Esophagus muscularis mucosa (tissue), 4 donors: ENCODE data around the gene C3orf22. TPM values are rescaled to one million over a fixed set of nuclear protein-coding genes. Genes with fewer than 3 reads are reported as not detected.

Source experiments
- DNase-seq: peaks from one replicate; pipeline ENCODE4 v3.0.0-alpha.2; 2017; ENCODE audit errors: extremely low spot score
- H3K27ac ChIP-seq, 4 donors: fragments of 200-600 bp; sonication (generic); replicated peaks in 1 of 4; 1 replicate in 3 of 4; 2 replicates in 1 of 4; pipeline ENCODE4 v1.5.1; 2016 to 2019; ENCODE audit warnings: mild to moderate bottlenecking in 1 of 4
- H3K27me3 ChIP-seq, 4 donors: fragments of 200-600 bp; sonication (generic); one replicate each; pipeline versions ENCODE4 v1.5.1 to v1.6.0; 2016 to 2019
- H3K36me3 ChIP-seq, 4 donors: fragments of 200-600 bp; sonication (generic); one replicate each; pipeline ENCODE4 v1.5.1; 2016 to 2019
- H3K4me1 ChIP-seq, 4 donors: fragments of 200-600 bp; sonication (generic); one replicate each; pipeline ENCODE4 v1.5.1; 2016 to 2019
- H3K4me3 ChIP-seq, 4 donors: fragments of 200-600 bp; sonication (generic); 1 replicate in 2 of 4; 2 replicates in 2 of 4; pipeline ENCODE4 v1.5.1; 2016 to 2019; ENCODE audit warnings: mild to moderate bottlenecking in 4 of 4, moderate library complexity in 1 of 4
- H3K9me3 ChIP-seq, 4 donors: fragments of 200-600 bp; sonication (generic); 1 replicate in 3 of 4; 2 replicates in 1 of 4; pipeline ENCODE4 v1.5.1; 2016 to 2019
- CTCF ChIP-seq, 3 experiments: fragments of 200-600 bp in 2 of 3; fragments of 450-650 bp in 1 of 3; sonication (generic) in 2 of 3; IDR thresholded peaks; one replicate each; pipeline ENCODE4 v1.5.1; 2017 to 2019; ENCODE audit warnings: antibody characterized with exemption in 3 of 3, mild to moderate bottlenecking in 2 of 3, moderate library complexity in 1 of 3
- EP300 ChIP-seq: sonication (generic); formaldehyde crosslinking; IDR thresholded peaks from one replicate; pipeline ENCODE4 v1.6.1; 2017; ENCODE audit warnings: antibody characterized with exemption
- POLR2A ChIP-seq: fragments of 450-650 bp; IDR thresholded peaks from one replicate; pipeline ENCODE4 v1.6.1; 2017; ENCODE audit warnings: antibody characterized with exemption, moderate library complexity, mild to moderate bottlenecking, low read depth
- POLR2AphosphoS5 ChIP-seq, 2 donors: sonication (generic); formaldehyde crosslinking; IDR thresholded peaks; one replicate each; pipeline ENCODE4 v1.6.1; 2017; ENCODE audit warnings: antibody characterized with exemption in 2 of 2
- WGBS: methylation state at CpG from one replicate; pipeline ENCODE4 v1.1.5; 2018; 5-methylcytosine and 5-hydroxymethylcytosine counted together
- intact Hi-C: fragments of 100-400 bp; cut with DNase I; formaldehyde crosslinking; loops from one replicate; pipeline ENCODE4 v1.15.1; 2023
- total RNA-seq, 4 donors: library from RNA; depleted of rRNA; stranded (reverse); fragments of >200 nt; gene quantifications; one replicate each; pipeline versions ENCODE4 v1.1.0 to v1.2.1, GENCODE V29; 2016

The C3orf22 gene
- total RNA-seq, 4 donors from 2014 or later: not detected

GRCh38 chr3:126523745-126524428 lies 34.8 kb downstream of the C3orf22 start, which contains the start of gene CHST13:
Gene CHST13, plus strand, starts transcription at chr3:126524155. Its CDS starts 178 bp downstream, at chr3:126524333.
- 27% methylated on average over 8 of the region's 56 CpGs for WGBS
- no peak within 1 kb of the TSS for H3K27ac ChIP-seq
- H3K4me3 ChIP-seq: peak within 1 kb of the TSS; percentile 43 to 56 (median 48)
- intact Hi-C loops: no loop called here
- no peak for TF ChIP-seq POLR2AphosphoS5 (IDR thresholded peaks at IDR 0.05)
- TF ChIP-seq CTCF (IDR thresholded peaks at IDR 0.05): no peak
- TF ChIP-seq EP300: no peak
- no peak for TF ChIP-seq POLR2A
- DNase-seq: no peak
- peaks cover 0 to 38% (median 8%) of the 10 kb centered on the region in 4 donors for H3K27me3 ChIP-seq
- no peaks in the 10 kb centered on the region for H3K36me3 ChIP-seq
- H3K4me1 ChIP-seq: peaks cover 3 to 23% (median 18%) of the 10 kb centered on the region in 4 donors
- no peaks in the 10 kb centered on the region for H3K9me3 ChIP-seq

GRCh38 chr3:126522363-126522788 lies 36.4 kb downstream of the C3orf22 start:
- WGBS: 3% methylated on average over 3 of the region's 6 CpGs
- Histone ChIP-seq H3K27ac (no peak overlapping the region), H3K36me3 (no peaks in the 10 kb centered on the region), H3K4me3 (no peak overlapping the region), H3K27me3 (peaks cover 0 to 52% (median 8%) of the 10 kb centered on the region in 4 donors), H3K9me3 (no peaks in the 10 kb centered on the region), H3K4me1 (peaks cover 3 to 23% (median 18%) of the 10 kb centered on the region in 4 donors)
- DNase-seq: no peak
- TF ChIP-seq CTCF (IDR thresholded peaks at IDR 0.05): peak in 2 of 3 experiments; percentile 80 to 91
- no peak for TF ChIP-seq POLR2AphosphoS5 (IDR thresholded peaks at IDR 0.05)
- intact Hi-C loops: no loop called here

- intact Hi-C loops: no loop called here
- H3K4me3 ChIP-seq: no peak overlapping the region
- H3K36me3 ChIP-seq: no peaks in the 10 kb centered on the region
- H3K27me3 ChIP-seq: peaks cover 0 to 55% (median 8%) of the 10 kb centered on the region in 4 donors
- peaks cover 3 to 23% (median 18%) of the 10 kb centered on the region in 4 donors for H3K4me1 ChIP-seq
- no peak overlapping the region for H3K27ac ChIP-seq
- no peak for TF ChIP-seq POLR2AphosphoS5 (IDR thresholded peaks at IDR 0.05)
- no peak for TF ChIP-seq POLR2A
- no peak for TF ChIP-seq EP300
- TF ChIP-seq CTCF (IDR thresholded peaks at IDR 0.05): no peak
- no peak for DNase-seq
- H3K9me3 ChIP-seq: no peaks in the 10 kb centered on the region
- WGBS: 64% methylated on average over 6 of the region's 11 CpGs
Observed at GRCh38 chr3:126521122-126521891, 37.4 kb downstream of the C3orf22 start.

GRCh38 chr3:126519506-126520455 lies 39.0 kb downstream of the C3orf22 start:
- intact Hi-C loops: no loop called here
- H3K4me3 ChIP-seq: no peak overlapping the region
- no peak for DNase-seq
- no peak overlapping the region for H3K27ac ChIP-seq
- H3K9me3 ChIP-seq: no peaks in the 10 kb centered on the region
- H3K36me3 ChIP-seq: no peaks in the 10 kb centered on the region
- H3K4me1 ChIP-seq: peaks cover 3 to 19% (median 16%) of the 10 kb centered on the region in 4 donors
- peaks cover 0 to 39% (median 8%) of the 10 kb centered on the region in 4 donors for H3K27me3 ChIP-seq
- WGBS: 85% methylated on average over 9 of the region's 10 CpGs
- TF ChIP-seq POLR2A (no peak), EP300 (no peak), POLR2AphosphoS5 (IDR thresholded peaks at IDR 0.05) (no peak), CTCF (IDR thresholded peaks at IDR 0.05) (no peak)
